GM19455 (cell line): ENCODE measurements around the gene ZNF292.
"Not testable (repeated sequence)": the region's sequence is repeated elsewhere in the genome, so short reads cannot be mapped to it uniquely, and the experiment has no call there.

ENCODE experiments used
- ATAC-seq: cut with Tn5 transposase; IDR thresholded peaks from one replicate; pipeline ENCODE4 v1.9.1; 2021; ENCODE audit not compliant: unreplicated experiment

ZNF292 gene

GRCh38 chr6:87161299-87161698, 5.9 kb downstream of the ZNF292 start:
- ATAC-seq: no peak

GRCh38 chr6:87164004-87164403, 8.6 kb downstream of the ZNF292 start:
- ATAC-seq: no peak

- ATAC-seq: no peak
Measured at GRCh38 chr6:87164506-87164905, 9.1 kb downstream of the ZNF292 start.

GRCh38 chr6:87165185-87165584, 9.8 kb downstream of the ZNF292 start:
- no peak for ATAC-seq

GRCh38 chr6:87171938-87172633, 16.7 kb downstream of the ZNF292 start:
- ATAC-seq: no peak

- ATAC-seq: no peak
Measured at GRCh38 chr6:87174078-87174579, 18.8 kb downstream of the ZNF292 start.

- ATAC-seq: no peak
Measured at GRCh38 chr6:87176493-87176892, 21.1 kb downstream of the ZNF292 start.

- ATAC-seq: peak; percentile 47
Measured at GRCh38 chr6:87180105-87180728, 24.9 kb downstream of the ZNF292 start.

GRCh38 chr6:87181903-87182302, 26.5 kb downstream of the ZNF292 start:
- no peak for ATAC-seq

GRCh38 chr6:87182321-87182720, 27.0 kb downstream of the ZNF292 start:
- peak; percentile 51 for ATAC-seq

- no peak for ATAC-seq
Measured at GRCh38 chr6:87182940-87183339, 27.6 kb downstream of the ZNF292 start.

- ATAC-seq: no peak
Measured at GRCh38 chr6:87183687-87184086, 28.3 kb downstream of the ZNF292 start.

GRCh38 chr6:87184762-87185250, 29.4 kb downstream of the ZNF292 start:
- ATAC-seq: no peak

- no peak for ATAC-seq
Measured at GRCh38 chr6:87196275-87196842, 41.0 kb downstream of the ZNF292 start.

GRCh38 chr6:87197547-87197946, 42.2 kb downstream of the ZNF292 start:
- ATAC-seq: peak; percentile 84

GRCh38 chr6:87198022-87198810, 42.9 kb downstream of the ZNF292 start:
- not testable (repeated sequence) for ATAC-seq

- ATAC-seq: no peak
Measured at GRCh38 chr6:87199787-87200186, 44.4 kb downstream of the ZNF292 start.

GRCh38 chr6:87200469-87201175, 45.3 kb downstream of the ZNF292 start:
- no peak for ATAC-seq

GRCh38 chr6:87203448-87204023, 48.2 kb downstream of the ZNF292 start:
- no peak for ATAC-seq

- no peak for ATAC-seq
Measured at GRCh38 chr6:87209812-87210211, 54.4 kb downstream of the ZNF292 start.
